Karpas-422 (cell line): ENCODE measurements around the gene CARD19. TPM values are rescaled to one million over a fixed set of nuclear protein-coding genes. Genes with fewer than 3 reads are reported as not detected.

Source experiments
- DNase-seq: peaks from one replicate; pipeline ENCODE4 v3.0.0-alpha.2; 2015
- H2AFZ ChIP-seq: fragments of 200-600 bp; sonication (generic); 2 replicates; pipeline ENCODE4 v1.6.1; 2014; ENCODE audit warnings: antibody characterized with exemption, low read length, mixed read lengths
- H3K27ac ChIP-seq: fragments of 200-600 bp; sonication (generic); 2 replicates; pipeline ENCODE4 v1.5.1; 2014; ENCODE audit warnings: mild to moderate bottlenecking, low read length, moderate library complexity
- H3K27me3 ChIP-seq: fragments of 200-600 bp; sonication (generic); 2 replicates; pipeline ENCODE4 v1.6.1; 2014; ENCODE audit warnings: low read length, mixed read lengths
- H3K36me3 ChIP-seq: fragments of 200-600 bp; sonication (generic); 2 replicates; pipeline ENCODE4 v1.6.1; 2014; ENCODE audit warnings: low read length, mixed read lengths; ENCODE audit not compliant: insufficient read depth
- H3K4me1 ChIP-seq: fragments of 200-600 bp; sonication (generic); 2 replicates; pipeline ENCODE4 v1.6.1; 2014; ENCODE audit warnings: mild to moderate bottlenecking, low read length, mixed read lengths
- H3K4me2 ChIP-seq: fragments of 200-600 bp; sonication (generic); 2 replicates; pipeline ENCODE4 v1.6.1; 2014; ENCODE audit warnings: low read length, low read depth, mild to moderate bottlenecking; ENCODE audit not compliant: poor library complexity, severe bottlenecking
- H3K4me3 ChIP-seq: fragments of 200-600 bp; sonication (generic); 2 replicates; pipeline ENCODE4 v1.5.1; 2014; ENCODE audit warnings: mild to moderate bottlenecking, antibody characterized with exemption, low read length, mixed read lengths
- H3K79me2 ChIP-seq: fragments of 200-600 bp; sonication (generic); 2 replicates; pipeline ENCODE4 v1.6.1; 2014; ENCODE audit warnings: mild to moderate bottlenecking, low read length, mixed read lengths
- H3K9ac ChIP-seq: fragments of 200-600 bp; sonication (generic); 2 replicates; pipeline ENCODE4 v1.6.0; 2014; ENCODE audit warnings: low read length
- H3K9me2 ChIP-seq: fragments of 200-600 bp; sonication (generic), shearing (Covaris generic); replicated peaks from 2 replicates; pipeline ENCODE4 v1.6.0; 2014; ENCODE audit warnings: mild to moderate bottlenecking, low read length, moderate library complexity; ENCODE audit not compliant: insufficient read depth
- H3K9me3 ChIP-seq: fragments of 300-700, 200-600 bp; sonication (generic); 2 replicates; pipeline ENCODE4 v1.6.1; 2014; ENCODE audit warnings: low read length, mixed read lengths
- H4K20me1 ChIP-seq: fragments of 200-600 bp; sonication (generic); 2 replicates; pipeline ENCODE4 v1.6.1; 2014; ENCODE audit warnings: mild to moderate bottlenecking, antibody characterized with exemption, low read length, low read depth; ENCODE audit not compliant: insufficient read depth
- total RNA-seq: library from RNA; depleted of rRNA; stranded (reverse); fragments of >200 nt; shearing (Covaris generic); gene quantifications from 2 replicates; pipeline ENCODE4 v1.2.3, GENCODE V29; 2014; ENCODE audit warnings: low replicate concordance

CARD19 gene
- total RNA-seq, 1 experiment from 2014 or later = 5.5 TPM

DNA sequence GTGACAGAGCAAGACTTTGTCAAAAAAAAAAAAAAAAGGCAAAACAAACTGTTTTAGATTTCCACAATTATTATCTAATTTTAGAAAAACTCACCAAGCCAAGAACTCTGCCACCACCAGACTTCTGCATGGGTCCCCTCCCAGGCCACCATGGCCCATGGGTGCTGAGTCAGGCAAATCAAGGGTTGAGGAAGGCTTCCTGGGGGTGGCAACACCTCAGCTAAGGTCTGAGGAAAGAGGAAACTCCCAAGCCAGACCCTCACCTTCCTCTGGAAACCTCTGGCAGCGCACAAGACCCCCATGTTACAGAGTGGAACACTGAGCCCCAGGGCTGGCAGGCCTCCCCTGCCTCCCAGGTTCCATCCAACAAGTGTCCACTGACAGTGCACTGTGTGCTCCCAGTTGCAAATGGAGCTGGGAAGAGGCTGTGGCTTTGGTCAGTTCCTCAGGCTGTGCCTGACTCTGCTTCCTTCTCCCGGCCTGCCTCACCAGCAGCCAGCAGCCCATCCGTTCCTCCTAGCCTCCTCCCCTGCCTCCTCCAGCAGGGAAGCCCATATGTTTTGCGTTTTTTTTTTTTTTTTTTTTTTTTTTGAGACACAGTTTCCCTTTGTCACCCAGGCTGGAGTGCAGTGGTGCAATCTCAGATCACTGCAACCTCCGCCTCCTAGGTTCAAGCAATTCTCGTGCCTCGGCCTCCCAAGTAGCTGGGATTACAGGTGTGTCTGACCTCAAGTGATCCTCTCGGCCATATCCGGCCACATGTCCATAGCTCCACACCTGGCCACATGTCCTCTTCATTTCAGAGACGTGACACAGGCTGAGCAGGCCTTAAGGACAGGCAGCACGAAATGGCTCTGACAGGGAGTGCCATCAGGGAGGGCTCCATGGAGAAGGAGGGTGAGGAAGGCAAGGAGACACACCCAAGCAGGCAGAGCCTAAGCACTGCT lies 41.0 kb upstream of the CARD19 start:
- Histone ChIP-seq H2AFZ (no peak overlapping the region), H3K9ac (no peak overlapping the region)

DNA sequence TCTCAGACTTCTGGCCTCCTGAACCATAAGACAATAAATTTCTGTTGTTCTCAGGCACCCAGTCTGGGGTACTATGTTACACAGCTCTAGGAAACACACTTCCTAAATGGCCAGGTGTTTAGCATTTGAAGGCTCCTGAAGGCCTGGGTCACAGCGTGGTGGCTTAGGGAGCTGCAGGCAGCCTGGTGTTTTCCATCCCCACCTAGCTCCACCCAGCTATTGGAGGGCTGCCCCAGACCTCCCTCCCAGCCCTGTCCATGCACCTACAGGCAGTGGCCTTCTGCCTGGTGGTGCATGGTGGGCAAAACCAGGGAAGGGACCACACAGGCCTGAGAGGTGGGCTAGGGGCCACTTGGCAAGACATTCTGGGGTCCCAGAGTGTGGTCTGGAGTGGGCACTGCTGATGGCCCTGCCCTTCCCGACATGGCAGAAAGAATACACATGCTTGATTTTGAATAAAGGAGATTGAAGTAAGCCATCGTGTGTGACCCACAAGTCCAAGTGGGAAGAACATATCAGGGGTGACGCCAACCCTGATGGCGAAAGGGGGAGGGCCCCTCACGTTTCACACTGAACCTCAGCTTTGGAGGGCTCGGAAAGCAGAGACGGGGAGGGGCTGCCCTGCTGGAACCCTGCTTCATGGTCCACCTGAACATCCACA lies 38.8 kb upstream of the CARD19 start:
- no peak overlapping the region for H3K9ac ChIP-seq
- DNase-seq = no peak

More for the DNA sequence above, 41.0 kb upstream of the CARD19 start:
- H3K9me2 ChIP-seq = no peaks in the 10 kb centered on the region
- no peak overlapping the region for H3K4me3 ChIP-seq
- no peaks in the 10 kb centered on the region for H3K9me3 ChIP-seq
- no peaks in the 10 kb centered on the region for H3K79me2 ChIP-seq
- H3K4me1 ChIP-seq = peaks cover 22% of the 10 kb centered on the region
- H3K36me3 ChIP-seq = no peaks in the 10 kb centered on the region
- H3K27me3 ChIP-seq = no peaks in the 10 kb centered on the region
- no peak overlapping the region for H3K27ac ChIP-seq
- no peak overlapping the region for H3K4me2 ChIP-seq
- H4K20me1 ChIP-seq = no peaks in the 10 kb centered on the region
- no peak for DNase-seq

GRCh38 chr9:93057703-93058354 lies 38.2 kb upstream of the CARD19 start:
- Histone ChIP-seq H3K27me3 (no peaks in the 10 kb centered on the region), H3K79me2 (no peaks in the 10 kb centered on the region), H3K4me2 (peak overlapping the region; percentile 44), H3K4me1 (peaks cover 28% of the 10 kb centered on the region), H3K9me2 (no peaks in the 10 kb centered on the region), H4K20me1 (no peaks in the 10 kb centered on the region), H3K4me3 (no peak overlapping the region; the same call in 1 of the 2 replicates), H3K27ac (no peak overlapping the region), H2AFZ (peak overlapping the region; percentile 17; the same call in 1 of the 2 replicates), H3K9ac (no peak overlapping the region), H3K9me3 (no peaks in the 10 kb centered on the region), H3K36me3 (no peaks in the 10 kb centered on the region)
- DNase-seq = no peak

More for the DNA sequence above, 38.8 kb upstream of the CARD19 start:
- H3K27me3 ChIP-seq = no peaks in the 10 kb centered on the region
- no peak overlapping the region for H3K27ac ChIP-seq
- H3K36me3 ChIP-seq = no peaks in the 10 kb centered on the region
- no peak overlapping the region for H3K4me3 ChIP-seq
- H3K4me2 ChIP-seq = no peak overlapping the region
- no peaks in the 10 kb centered on the region for H3K9me2 ChIP-seq
- H2AFZ ChIP-seq = no peak overlapping the region
- no peaks in the 10 kb centered on the region for H3K9me3 ChIP-seq
- H4K20me1 ChIP-seq = no peaks in the 10 kb centered on the region
- peaks cover 26% of the 10 kb centered on the region for H3K4me1 ChIP-seq
- H3K79me2 ChIP-seq = no peaks in the 10 kb centered on the region

DNA sequence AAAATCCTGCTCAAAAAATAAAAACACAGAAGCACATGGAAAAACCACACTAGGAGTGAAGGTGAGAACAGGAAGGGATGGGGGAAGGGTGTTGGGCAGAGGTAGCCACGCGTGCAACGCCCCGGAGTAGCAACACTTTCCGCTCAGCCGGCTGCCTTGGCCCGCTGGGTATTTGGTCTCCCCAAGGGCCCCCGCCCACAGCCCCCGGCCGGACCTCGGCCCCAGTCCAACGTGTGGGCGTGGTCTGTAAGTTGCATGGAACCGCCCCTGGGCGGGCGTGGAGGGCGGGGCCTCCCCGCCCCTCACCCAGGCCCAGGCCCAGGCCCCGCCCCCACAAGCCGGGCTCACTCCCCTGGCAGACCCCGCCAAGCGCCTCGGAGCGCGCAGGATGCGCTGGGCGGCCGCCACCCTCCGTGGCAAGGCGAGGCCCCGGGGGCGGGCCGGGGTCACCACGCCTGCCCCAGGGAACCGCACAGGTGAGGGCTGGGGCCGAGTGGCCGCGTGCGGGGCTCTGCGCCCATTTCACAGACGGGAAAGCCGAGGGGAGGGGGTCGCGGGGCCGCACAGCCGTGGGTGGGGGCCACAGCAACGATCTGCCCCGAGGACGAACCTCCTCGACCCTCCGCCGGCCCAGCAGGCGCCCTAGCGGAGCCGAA lies 37.5 kb upstream of the CARD19 start, which contains the start of gene SUSD3:
SUSD3 (plus strand) TSS at position 347 of the 656 bp plus-strand sequence; CDS start at position 389, 42 bp downstream.
- no peak within 1 kb of the TSS for H3K27ac ChIP-seq
- peak within 1 kb of the TSS; percentile 45 for H3K4me3 ChIP-seq
- no peaks in the 10 kb centered on the region for H3K36me3 ChIP-seq
- peaks cover 28% of the 10 kb centered on the region for H3K4me1 ChIP-seq
- peak within 1 kb of the TSS; percentile 26 for H3K9ac ChIP-seq
- no peaks in the 10 kb centered on the region for H3K9me2 ChIP-seq
- peak within 1 kb of the TSS; percentile 17; the same call in 1 of the 2 replicates for H2AFZ ChIP-seq
- no peaks in the 10 kb centered on the region for H3K27me3 ChIP-seq
- peak; percentile 87 for DNase-seq
- no peaks in the 10 kb centered on the region for H3K79me2 ChIP-seq
- no peaks in the 10 kb centered on the region for H4K20me1 ChIP-seq
- H3K9me3 ChIP-seq = no peaks in the 10 kb centered on the region
- H3K4me2 ChIP-seq = peak within 1 kb of the TSS; percentile 44

- Histone ChIP-seq H3K4me1 (peaks cover 28% of the 10 kb centered on the region), H3K79me2 (no peaks in the 10 kb centered on the region), H3K9ac (peak overlapping the region; percentile 26), H3K27ac (no peak overlapping the region), H3K9me3 (no peaks in the 10 kb centered on the region), H3K36me3 (no peaks in the 10 kb centered on the region), H3K9me2 (no peaks in the 10 kb centered on the region), H3K4me3 (peak overlapping the region; percentile 45), H4K20me1 (no peaks in the 10 kb centered on the region), H3K4me2 (peak overlapping the region; percentile 44), H2AFZ (no peak overlapping the region), H3K27me3 (no peaks in the 10 kb centered on the region)
- DNase-seq = no peak
These were observed 36.9 kb upstream of the CARD19 start for GRCh38 chr9:93059011-93059714.

DNA sequence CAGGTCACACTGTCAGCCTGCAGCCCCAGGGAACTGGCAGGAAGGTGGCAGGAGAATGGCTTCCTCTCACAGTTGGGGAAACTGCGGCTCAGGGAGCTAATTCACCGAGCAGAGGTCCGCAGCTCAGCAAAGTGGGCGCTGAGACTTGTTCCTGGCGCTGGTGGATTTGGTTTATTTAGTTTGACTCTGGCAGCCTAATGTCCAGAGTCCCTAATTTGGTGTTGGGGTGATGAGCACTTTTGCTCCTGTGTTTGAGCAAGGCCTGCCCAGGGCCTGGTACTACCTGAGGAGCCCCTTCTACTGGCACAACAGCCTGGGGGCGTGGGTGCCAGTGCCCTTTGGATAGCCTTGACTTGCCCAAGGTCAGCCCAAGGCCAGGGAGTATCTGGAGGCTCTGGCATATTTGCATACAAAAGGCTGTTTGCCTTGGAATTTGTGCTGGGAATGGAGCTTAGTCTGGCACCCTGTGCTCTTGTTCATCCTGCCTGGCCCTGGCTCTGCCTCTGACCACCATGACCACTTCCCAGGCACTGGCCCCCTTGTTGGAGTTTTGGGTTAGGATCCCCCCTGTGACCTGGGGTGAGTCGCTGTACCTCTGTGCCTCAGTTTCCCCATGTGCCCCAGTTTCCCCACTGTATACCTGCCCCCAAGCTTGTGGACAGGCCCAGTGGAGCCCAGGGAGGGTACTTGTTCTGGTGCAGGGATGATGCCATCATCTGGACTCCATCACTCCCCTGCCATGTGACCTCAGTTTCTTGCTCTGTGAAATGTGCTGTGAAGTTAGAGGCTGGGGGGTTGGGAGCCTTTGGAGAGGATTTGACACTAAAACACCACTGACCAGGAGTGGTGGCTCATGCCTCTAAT lies 36.1 kb upstream of the CARD19 start:
- no peak overlapping the region for H3K27ac ChIP-seq
- no peaks in the 10 kb centered on the region for H3K79me2 ChIP-seq
- no peaks in the 10 kb centered on the region for H3K27me3 ChIP-seq
- peak overlapping the region; percentile 37 for H3K4me2 ChIP-seq
- H3K4me3 ChIP-seq = peak overlapping the region; percentile 14; the same call in 1 of the 2 replicates
- peak overlapping the region; percentile 22; the same call in 1 of the 2 replicates for H3K9ac ChIP-seq
- H4K20me1 ChIP-seq = no peaks in the 10 kb centered on the region
- H3K9me3 ChIP-seq = no peaks in the 10 kb centered on the region
- H3K9me2 ChIP-seq = no peaks in the 10 kb centered on the region
- DNase-seq = no peak
- H2AFZ ChIP-seq = no peak overlapping the region
- H3K36me3 ChIP-seq = no peaks in the 10 kb centered on the region
- peaks cover 33% of the 10 kb centered on the region for H3K4me1 ChIP-seq
